ENCODE results near the gene FMC1. TPM values are rescaled to one million over a fixed set of nuclear protein-coding genes. Genes with fewer than 3 reads are reported as not detected.
"Not testable (repeated sequence)": the region's sequence is repeated elsewhere in the genome, so short reads cannot be mapped to it uniquely, and the experiment has no call there.

Gene FMC1
- total RNA-seq, 6 experiments from 2014 or later: 9.5 to 17.5 (median 14.0) TPM

- peaks cover 4% of the 10 kb centered on the region for H3K27me3 Mint-ChIP-seq (ENCODE audit: insufficient read depth)
- no peaks in the 10 kb centered on the region for H3K36me3 Mint-ChIP-seq (ENCODE audit: low read depth)
- TF ChIP-seq CTCF (IDR thresholded peaks at IDR 0.05): peak; percentile 68
- H3K9me3 Mint-ChIP-seq: no peaks in the 10 kb centered on the region
- no peak overlapping the region for H3K27ac Mint-ChIP-seq
- peak; percentile 43 for DNase-seq
- H3K4me1 Mint-ChIP-seq (ENCODE audit: low read depth): no peaks in the 10 kb centered on the region
- no peak overlapping the region for H3K4me3 Mint-ChIP-seq
Measured at GRCh38 chr7:139321071-139321745, 19.9 kb upstream of the FMC1 start.

GRCh38 chr7:139324709-139325108 lies 16.4 kb upstream of the FMC1 start:
- not testable (repeated sequence) for H3K27me3 Mint-ChIP-seq (ENCODE audit: insufficient read depth); H3K27ac Mint-ChIP-seq
- H3K4me1 Mint-ChIP-seq (ENCODE audit: low read depth): peaks cover 10% of the 10 kb centered on the region

GRCh38 chr7:139328375-139328774 lies 12.8 kb upstream of the FMC1 start:
- H3K27ac Mint-ChIP-seq: peak overlapping the region; percentile 36
- peak; percentile 86 for DNase-seq
- H3K36me3 Mint-ChIP-seq (ENCODE audit: low read depth): no peaks in the 10 kb centered on the region
- H3K9me3 Mint-ChIP-seq: no peaks in the 10 kb centered on the region
- H3K4me3 Mint-ChIP-seq: no peak overlapping the region
- no peak for TF ChIP-seq CTCF (IDR thresholded peaks at IDR 0.05)
- H3K27me3 Mint-ChIP-seq (ENCODE audit: insufficient read depth): peaks cover 1% of the 10 kb centered on the region; the same call in 1 of the 2 replicates
- peaks cover 10% of the 10 kb centered on the region for H3K4me1 Mint-ChIP-seq (ENCODE audit: low read depth)

More at GRCh38 chr7:139324709-139325108, 16.4 kb upstream of the FMC1 start:
- DNase-seq; H3K4me3 Mint-ChIP-seq; H3K9me3 Mint-ChIP-seq; H3K36me3 Mint-ChIP-seq (ENCODE audit: low read depth): not testable (repeated sequence)

GRCh38 chr7:139329119-139329518 lies 12.0 kb upstream of the FMC1 start:
- Mint-ChIP-seq H3K9me3 (no peaks in the 10 kb centered on the region), H3K36me3 (ENCODE audit: low read depth) (no peaks in the 10 kb centered on the region), H3K27ac (no peak overlapping the region), H3K4me1 (ENCODE audit: low read depth) (peaks cover 10% of the 10 kb centered on the region), H3K4me3 (no peak overlapping the region), H3K27me3 (ENCODE audit: insufficient read depth) (peaks cover 1% of the 10 kb centered on the region; the same call in 1 of the 2 replicates)
- DNase-seq: no peak
- no peak for TF ChIP-seq CTCF (IDR thresholded peaks at IDR 0.05)

- H3K4me3 Mint-ChIP-seq: no peak overlapping the region
- H3K9me3 Mint-ChIP-seq: no peaks in the 10 kb centered on the region
- H3K36me3 Mint-ChIP-seq (ENCODE audit: low read depth): no peaks in the 10 kb centered on the region
- no peak overlapping the region for H3K27ac Mint-ChIP-seq
- DNase-seq: no peak
- peaks cover 1% of the 10 kb centered on the region; the same call in 1 of the 2 replicates for H3K27me3 Mint-ChIP-seq (ENCODE audit: insufficient read depth)
- H3K4me1 Mint-ChIP-seq (ENCODE audit: low read depth): peaks cover 10% of the 10 kb centered on the region
- TF ChIP-seq CTCF (IDR thresholded peaks at IDR 0.05): no peak
Measured at GRCh38 chr7:139330333-139331030, 10.7 kb upstream of the FMC1 start.

Data from HFFc6 (cell line).